PFSK-1 (cell line): ENCODE measurements around the gene PPP1CC.

Experiments
- POLR2AphosphoS5 ChIP-seq: IDR thresholded peaks from 2 replicates; pipeline ENCODE4 v1.6.1; 2012; ENCODE audit warnings: low read depth, mild to moderate bottlenecking, control low read depth, low read length, moderate library complexity
- REST ChIP-seq, 2 experiments: IDR thresholded peaks; 2 replicates each; pipeline versions ENCODE4 v1.6.1 to v1.8.0; 2011 to 2012; ENCODE audit warnings: low read depth in 2 of 2, low read length in 2 of 2, control low read depth in 1 of 2, inconsistent platforms in 1 of 2, mild to moderate bottlenecking in 1 of 2, moderate library complexity in 1 of 2; ENCODE audit not compliant: insufficient read depth in 1 of 2
- TAF1 ChIP-seq: IDR thresholded peaks from 2 replicates; pipeline ENCODE4 v1.6.1; 2012; ENCODE audit warnings: low read length, control low read depth, borderline replicate concordance; ENCODE audit not compliant: insufficient read depth

DNA sequence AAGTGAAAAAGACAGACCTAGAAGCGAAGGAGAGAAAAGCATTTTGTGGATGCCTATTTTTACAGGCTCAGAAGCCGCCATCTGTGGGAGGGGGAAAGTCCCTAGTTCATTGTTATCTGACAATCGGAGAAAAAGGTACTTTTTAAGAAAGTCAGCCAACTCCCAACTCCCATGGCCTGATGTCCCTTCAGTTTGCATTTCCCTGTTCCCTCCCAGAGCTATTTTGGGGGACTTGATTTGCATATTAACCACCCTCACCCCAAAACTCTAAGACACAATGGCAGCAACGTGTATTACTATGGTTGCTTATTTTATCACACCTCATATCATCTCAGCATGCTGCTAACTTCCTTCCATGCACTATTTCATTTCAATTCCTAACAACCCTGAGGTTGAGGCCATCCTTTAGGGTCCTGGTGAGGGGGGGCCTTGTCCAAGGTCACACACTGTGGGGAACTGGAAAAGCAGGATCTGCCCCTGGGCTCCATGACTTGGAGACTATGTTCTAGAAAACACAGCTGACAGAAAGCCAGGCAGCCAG, 72.5 kb downstream of the PPP1CC start:
- TF ChIP-seq REST (IDR thresholded peaks at IDR 0.05; ENCODE audit: insufficient read depth in 1 of 2, low read depth in 2 of 2, low read length in 2 of 2) (no peak), TAF1 (no peak), POLR2AphosphoS5 (no peak)
